K562 (cell line): ENCODE measurements around the gene ASCC2. TPM values are rescaled to one million over a fixed set of nuclear protein-coding genes. Genes with fewer than 3 reads are reported as not detected.

ENCODE experiments used
- ATAC-seq: fragments of 200-7000 bp; cut with Tn5 transposase; 3 replicates; pipeline ENCODE4 v1.9.1; 2020; ENCODE audit warnings: moderate library complexity
- BruUV-seq: library from RNA; stranded (reverse); fragments of 400-500 nt; replicated peaks from 2 replicates; lab custom pipeline; 2021; lab: Mats Ljungman, UMichigan
- CTCF ChIA-PET: fragments of 300-600 bp; formaldehyde crosslinking; extraction: SDS; loops from one replicate; lab custom pipeline; 2021; ENCODE audit warnings: low intra/inter-chr PET ratio; lab: Yijun Ruan, JAX
- POLR2A ChIA-PET: fragments of 300-600, 350-650 bp; sonication (Branson Sonifier 250); formaldehyde crosslinking; extraction: SDS; loops from one replicate; lab custom pipeline; 2021; ENCODE audit warnings: antibody characterized with exemption, inconsistent platforms; lab: Yijun Ruan, JAX
- DNase-seq, 4 experiments: peaks; one replicate each; pipeline versions ENCODE4 v3.0.0 to v3.0.0-alpha.2; 2011 to 2018; ENCODE audit warnings: low spot score in 3 of 4, mixed read lengths in 3 of 4; ENCODE audit errors: extremely low read depth in 1 of 4
- FAIRE-seq: peaks from 2 replicates; lab custom pipeline; 2011; peaks lifted over from hg19 to GRCh38; lab: Jason Lieb, UNC
- H2AFZ ChIP-seq: 2 replicates; pipeline ENCODE4 v1.6.0; 2011; ENCODE audit warnings: low read depth, low read length, control low read depth, inconsistent platforms
- H3K27ac ChIP-seq: fragments of 200-600 bp; 3 replicates; pipeline ENCODE4 v1.8.0; 2011; ENCODE audit warnings: low read depth, mild to moderate bottlenecking, control low read depth, inconsistent platforms, low read length, moderate library complexity, mixed read lengths; ENCODE audit errors: extremely low read depth
- H3K27me3 ChIP-seq, 2 experiments: fragments of 300-600 bp in 1 of 2; 2 replicates in 1 of 2; 3 replicates in 1 of 2; pipeline versions ENCODE4 v1.6.0 to v1.8.0; 2011; ENCODE audit warnings: inconsistent platforms in 2 of 2, low read length in 2 of 2, mild to moderate bottlenecking in 1 of 2, mixed read lengths in 1 of 2, moderate library complexity in 1 of 2; ENCODE audit not compliant: control insufficient read depth in 2 of 2, insufficient read depth in 2 of 2
- H3K36me3 ChIP-seq: fragments of 300-600 bp; 3 replicates; pipeline ENCODE4 v1.8.0; 2011; ENCODE audit warnings: mild to moderate bottlenecking, low read length, inconsistent platforms; ENCODE audit not compliant: control insufficient read depth, insufficient read depth
- H3K4me1 ChIP-seq, 2 experiments: fragments of 200-600 bp in 1 of 2; replicated peaks in 1 of 2; 2 replicates in 1 of 2; 3 replicates in 1 of 2; pipeline versions ENCODE4 v1.5.1 to v1.8.0; 2011; ENCODE audit warnings: inconsistent platforms in 2 of 2, low read length in 2 of 2, mild to moderate bottlenecking in 1 of 2, mixed read lengths in 1 of 2, moderate library complexity in 1 of 2; ENCODE audit not compliant: control insufficient read depth in 2 of 2, insufficient read depth in 2 of 2
- H3K4me2 ChIP-seq: 2 replicates; pipeline ENCODE4 v1.6.1; 2011; ENCODE audit warnings: low read length, control low read depth, inconsistent platforms, mixed read lengths; ENCODE audit not compliant: insufficient read depth
- H3K4me3 ChIP-seq: fragments of 200-600 bp; sonication (generic), shearing (Covaris generic); 2 replicates; pipeline ENCODE4 v1.5.1; 2016; ENCODE audit warnings: control low read depth, inconsistent platforms
- H3K79me2 ChIP-seq: fragments of 200-600 bp; 3 replicates; pipeline ENCODE4 v1.8.0; 2011; ENCODE audit warnings: low read length, inconsistent platforms; ENCODE audit not compliant: control insufficient read depth, insufficient read depth
- H3K9ac ChIP-seq, 2 experiments: 2 replicates each; pipeline versions ENCODE4 v1.6.0 to v1.6.1; 2011; ENCODE audit warnings: low read depth in 2 of 2, low read length in 2 of 2, control low read depth in 1 of 2, inconsistent platforms in 1 of 2, mild to moderate bottlenecking in 1 of 2, mixed read lengths in 1 of 2; ENCODE audit not compliant: insufficient read depth in 1 of 2
- H3K9me1 ChIP-seq: one replicate; pipeline ENCODE4 v1.6.0; 2011; ENCODE audit warnings: inconsistent platforms, mild to moderate bottlenecking, low read length, moderate library complexity; ENCODE audit not compliant: control insufficient read depth, insufficient read depth
- H3K9me3 ChIP-seq: replicated peaks from 2 replicates; pipeline ENCODE4 v1.5.1; 2011; ENCODE audit warnings: low read depth, low read length, inconsistent platforms; ENCODE audit not compliant: control insufficient read depth, insufficient read depth
- H4K20me1 ChIP-seq: replicated peaks from 2 replicates; pipeline ENCODE4 v1.6.1; 2011; ENCODE audit warnings: low read length, inconsistent platforms, mixed read lengths; ENCODE audit not compliant: control insufficient read depth, insufficient read depth
- CBFA2T2 ChIP-seq: fragments of 450-650 bp; conservative IDR thresholded peaks from 2 replicates; pipeline ENCODE4 v1.6.1; 2017; ENCODE audit warnings: mild to moderate bottlenecking
- CHD1 ChIP-seq: fragments of 200-600 bp; sonication (generic); IDR thresholded peaks from one replicate; pipeline ENCODE4 v1.6.1; 2012; ENCODE audit warnings: mild to moderate bottlenecking, moderate library complexity, low read length, inconsistent platforms
- ETV1 ChIP-seq: fragments of 450-650 bp; conservative IDR thresholded peaks from 2 replicates; pipeline ENCODE4 v1.6.1; 2016; ENCODE audit warnings: missing genetic modification characterization, control low read depth, low read depth, missing compliant biosample characterization
- FOXJ2 ChIP-seq: fragments of 200-800 bp; sonication (Bioruptor generic); IDR thresholded peaks from 2 replicates; pipeline ENCODE4 v1.6.1; 2016; ENCODE audit warnings: missing genetic modification characterization, missing compliant biosample characterization
- GABPB1 ChIP-seq: sonication (generic); formaldehyde crosslinking; IDR thresholded peaks from 2 replicates; pipeline ENCODE4 v1.8.0; 2022; ENCODE audit warnings: mild to moderate bottlenecking, missing genetic modification reagents
- MAZ ChIP-seq, 2 experiments: fragments of 450-650 bp in 1 of 2; sonication (generic) in 1 of 2; formaldehyde crosslinking; IDR thresholded peaks in 1 of 2; conservative IDR thresholded peaks in 1 of 2; 2 replicates each; pipeline versions ENCODE4 v1.4.0 to v1.5.0; 2020; ENCODE audit warnings: mild to moderate bottlenecking in 1 of 2, missing genetic modification reagents in 1 of 2
- NBN ChIP-seq: fragments of 450-650 bp; IDR thresholded peaks from 2 replicates; pipeline ENCODE4 v1.6.1; 2016; ENCODE audit warnings: low read depth, mild to moderate bottlenecking
- NFYB ChIP-seq: IDR thresholded peaks from 2 replicates; pipeline ENCODE4 v1.6.1; 2011; ENCODE audit warnings: mild to moderate bottlenecking, moderate library complexity; ENCODE audit not compliant: insufficient read length; ENCODE audit errors: extremely low read depth
- NR2F6 ChIP-seq: fragments of 450-650 bp; formaldehyde crosslinking; IDR thresholded peaks from 2 replicates; pipeline ENCODE4 v1.4.0; 2020; ENCODE audit warnings: mild to moderate bottlenecking
- SETDB1 ChIP-seq: IDR thresholded peaks from one replicate; pipeline ENCODE4 v1.6.1; 2012; ENCODE audit warnings: low read length, control low read depth, inconsistent platforms
- TAF7 ChIP-seq: fragments of 450-650 bp; IDR thresholded peaks from 2 replicates; pipeline ENCODE4 v1.6.1; 2016; ENCODE audit warnings: missing genetic modification characterization, missing compliant biosample characterization
- ZBTB2 ChIP-seq: fragments of 450-650 bp; IDR thresholded peaks from 2 replicates; pipeline ENCODE4 v1.6.1; 2016; ENCODE audit warnings: antibody characterized with exemption
- ZNF395 ChIP-seq: fragments of 200-800 bp; sonication (Bioruptor generic); IDR thresholded peaks from 2 replicates; pipeline ENCODE4 v1.6.1; 2017; ENCODE audit warnings: missing genetic modification characterization, missing compliant biosample characterization
- ZNF766 ChIP-seq: fragments of 200-800 bp; sonication (Bioruptor generic); conservative IDR thresholded peaks from 2 replicates; pipeline ENCODE4 v1.6.1; 2016; ENCODE audit warnings: missing genetic modification characterization, missing compliant biosample characterization
- ZSCAN29 ChIP-seq: fragments of 450-650 bp; IDR thresholded peaks from 2 replicates; pipeline ENCODE4 v1.6.1; 2017
- WGBS: fragments of 100-300 bp; shearing (Covaris generic); methylation state at CpG from one replicate; pipeline ENCODE4 v1.1.6; 2016; ENCODE audit warnings: low coverage, mixed read lengths; ENCODE audit not compliant: insufficient coverage; ENCODE audit errors: missing lambda C conversion rate; 5-methylcytosine and 5-hydroxymethylcytosine counted together
- in situ Hi-C: fragments of 300-500 bp; cut with MboI; formaldehyde crosslinking; loops from 4 replicates; pipeline ENCODE4 v1.15.0; 2018; ENCODE audit warnings: inconsistent platforms, mixed read lengths
- intact Hi-C: fragments of 100-400 bp; cut with micrococcal nuclease; formaldehyde crosslinking; loops from 2 replicates; pipeline ENCODE4 v1.14.2; 2022
- polyA plus RNA-seq, 8 experiments: library from polyadenylated mRNA; depleted of rRNA in 4 of 8; stranded (reverse) in 5 of 8; unstranded in 3 of 8; fragments of >200 nt; fragmentation: Nextera tagmentation in 2 of 8; fragmentation: Illumina TruSeq in 1 of 8; extraction: Ambion mirVana in 2 of 8; extraction: Trizol in 1 of 8; gene quantifications; 2 replicates each; pipeline versions ENCODE4 v1.2.1 to v1.2.3, GENCODE V29; 2011 to 2014; ENCODE audit warnings: inconsistent platforms in 1 of 8, missing spikeins in 1 of 8
- total RNA-seq, 7 experiments: library from RNA; depleted of rRNA in 6 of 7; stranded (reverse); fragments of >200 nt in 6 of 7; fragmentation: Illumina TruSeq in 2 of 7; extraction: Trizol in 2 of 7; gene quantifications; 2 replicates each; pipeline versions ENCODE4 v1.2.1 to v1.2.3, GENCODE V29; 2011 to 2021; ENCODE audit warnings: low replicate concordance in 1 of 7
- TF ChIP-seq, protein P1 (sequence below): sonication (generic); formaldehyde crosslinking; IDR thresholded peaks from 2 replicates; pipeline ENCODE4 v1.8.0; 2023; ENCODE audit warnings: mild to moderate bottlenecking, missing genetic modification reagents

ASCC2 gene
- total and polyA plus RNA-seq, 9 of the 15 experiments (the other 6 are each of a cell fraction or from before 2014, with no cell fraction given) = 4.0 to 46.7 (median 26.8) TPM

- Histone ChIP-seq H2AFZ (no peak overlapping the region), H3K27me3 (no peaks in the 10 kb centered on the region), H3K79me2 (peaks cover 4% of the 10 kb centered on the region; the same call in 1 of the 3 replicates), H4K20me1 (peaks cover 11% of the 10 kb centered on the region; the same call in 1 of the 2 replicates), H3K36me3 (peaks cover 51% of the 10 kb centered on the region), H3K4me1 (peaks cover 5 to 16% of the 10 kb centered on the region in 2 experiments), H3K27ac (0 out of 3 replicates have a peak overlapping the region, but pooled peaks have one; percentile 30), H3K4me2 (no peak overlapping the region), H3K4me3 (no peak overlapping the region), H3K9me1 (no peaks in the 10 kb centered on the region), H3K9me3 (no peaks in the 10 kb centered on the region), H3K9ac (no peak overlapping the region; a peak in 1 of 4 replicates)
- no peak; the same call in 1 of the 3 replicates for ATAC-seq
- intact Hi-C loops = no loop called here
- FAIRE-seq = peak; percentile 71
- DNase-seq = peak in 1 of 4 experiments; percentile 16
- in situ Hi-C loops = no loop called here
- POLR2A ChIA-PET = interaction anchor here (0.6 to 1.7 kb wide), 4 partner anchors 9 to 95 kb away, joined by 3 to 5 read pairs (median 4); no protein-coding TSS in a partner anchor
- 10% methylated on average over 8 of the region's 8 CpGs for WGBS
- CTCF ChIA-PET = no interaction called here
- BruUV-seq = no TSS peak
- TF ChIP-seq ZNF395 = no peak
- no peak for TF ChIP-seq TAF7 (tag)
- no peak for TF ChIP-seq FOXJ2
- no peak for TF ChIP-seq GABPB1 (CRISPR knock-in tag)
- no peak for TF ChIP-seq MAZ (CRISPR knock-in tag; conservative IDR thresholded peaks at IDR 0.05 in 1 of 2, IDR thresholded peaks at IDR 0.05 in 1 of 2)
- no peak for TF ChIP-seq SETDB1
- TF ChIP-seq CHD1 = no peak
- TF ChIP-seq ZNF766 (CRISPR knock-in tag) = no peak
- no peak for TF ChIP-seq NFYB
- TF ChIP-seq, protein P1, sequence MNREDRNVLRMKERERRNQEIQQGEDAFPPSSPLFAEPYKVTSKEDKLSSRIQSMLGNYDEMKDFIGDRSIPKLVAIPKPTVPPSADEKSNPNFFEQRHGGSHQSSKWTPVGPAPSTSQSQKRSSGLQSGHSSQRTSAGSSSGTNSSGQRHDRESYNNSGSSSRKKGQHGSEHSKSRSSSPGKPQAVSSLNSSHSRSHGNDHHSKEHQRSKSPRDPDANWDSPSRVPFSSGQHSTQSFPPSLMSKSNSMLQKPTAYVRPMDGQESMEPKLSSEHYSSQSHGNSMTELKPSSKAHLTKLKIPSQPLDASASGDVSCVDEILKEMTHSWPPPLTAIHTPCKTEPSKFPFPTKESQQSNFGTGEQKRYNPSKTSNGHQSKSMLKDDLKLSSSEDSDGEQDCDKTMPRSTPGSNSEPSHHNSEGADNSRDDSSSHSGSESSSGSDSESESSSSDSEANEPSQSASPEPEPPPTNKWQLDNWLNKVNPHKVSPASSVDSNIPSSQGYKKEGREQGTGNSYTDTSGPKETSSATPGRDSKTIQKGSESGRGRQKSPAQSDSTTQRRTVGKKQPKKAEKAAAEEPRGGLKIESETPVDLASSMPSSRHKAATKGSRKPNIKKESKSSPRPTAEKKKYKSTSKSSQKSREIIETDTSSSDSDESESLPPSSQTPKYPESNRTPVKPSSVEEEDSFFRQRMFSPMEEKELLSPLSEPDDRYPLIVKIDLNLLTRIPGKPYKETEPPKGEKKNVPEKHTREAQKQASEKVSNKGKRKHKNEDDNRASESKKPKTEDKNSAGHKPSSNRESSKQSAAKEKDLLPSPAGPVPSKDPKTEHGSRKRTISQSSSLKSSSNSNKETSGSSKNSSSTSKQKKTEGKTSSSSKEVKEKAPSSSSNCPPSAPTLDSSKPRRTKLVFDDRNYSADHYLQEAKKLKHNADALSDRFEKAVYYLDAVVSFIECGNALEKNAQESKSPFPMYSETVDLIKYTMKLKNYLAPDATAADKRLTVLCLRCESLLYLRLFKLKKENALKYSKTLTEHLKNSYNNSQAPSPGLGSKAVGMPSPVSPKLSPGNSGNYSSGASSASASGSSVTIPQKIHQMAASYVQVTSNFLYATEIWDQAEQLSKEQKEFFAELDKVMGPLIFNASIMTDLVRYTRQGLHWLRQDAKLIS (CRISPR knock-in tag) = no peak
- no peak for TF ChIP-seq NBN
- TF ChIP-seq ETV1 (tag) = no peak
- peak; percentile 55 for TF ChIP-seq CBFA2T2
- TF ChIP-seq ZBTB2 = no peak
- no peak for TF ChIP-seq ZSCAN29
- TF ChIP-seq NR2F6 (CRISPR knock-in tag) = no peak
Measured at GRCh38 chr22:29831186-29831921, 6.7 kb downstream of the ASCC2 start.
